ENCODE results near the gene PATJ.

DNA sequence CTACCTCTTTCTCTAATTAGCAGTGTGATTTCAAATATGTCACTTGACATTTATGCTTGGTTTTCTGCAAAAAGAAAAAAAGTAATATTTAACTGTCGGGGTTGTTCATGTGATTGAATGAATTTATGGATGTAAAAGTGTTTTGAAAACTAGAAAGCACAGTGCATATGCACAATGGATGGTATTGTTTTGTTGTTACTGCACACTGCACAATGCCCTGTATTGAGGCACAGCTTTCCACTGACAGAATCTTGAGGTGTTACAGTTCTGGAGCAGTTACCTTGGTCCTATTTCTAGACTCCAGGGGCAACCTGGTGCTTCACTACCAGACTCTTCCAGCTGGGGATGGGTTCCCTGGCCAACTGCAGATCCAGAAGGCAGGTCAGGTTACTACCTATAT lies 335.5 kb downstream of the PATJ start:
- TF ChIP-seq, protein P1, sequence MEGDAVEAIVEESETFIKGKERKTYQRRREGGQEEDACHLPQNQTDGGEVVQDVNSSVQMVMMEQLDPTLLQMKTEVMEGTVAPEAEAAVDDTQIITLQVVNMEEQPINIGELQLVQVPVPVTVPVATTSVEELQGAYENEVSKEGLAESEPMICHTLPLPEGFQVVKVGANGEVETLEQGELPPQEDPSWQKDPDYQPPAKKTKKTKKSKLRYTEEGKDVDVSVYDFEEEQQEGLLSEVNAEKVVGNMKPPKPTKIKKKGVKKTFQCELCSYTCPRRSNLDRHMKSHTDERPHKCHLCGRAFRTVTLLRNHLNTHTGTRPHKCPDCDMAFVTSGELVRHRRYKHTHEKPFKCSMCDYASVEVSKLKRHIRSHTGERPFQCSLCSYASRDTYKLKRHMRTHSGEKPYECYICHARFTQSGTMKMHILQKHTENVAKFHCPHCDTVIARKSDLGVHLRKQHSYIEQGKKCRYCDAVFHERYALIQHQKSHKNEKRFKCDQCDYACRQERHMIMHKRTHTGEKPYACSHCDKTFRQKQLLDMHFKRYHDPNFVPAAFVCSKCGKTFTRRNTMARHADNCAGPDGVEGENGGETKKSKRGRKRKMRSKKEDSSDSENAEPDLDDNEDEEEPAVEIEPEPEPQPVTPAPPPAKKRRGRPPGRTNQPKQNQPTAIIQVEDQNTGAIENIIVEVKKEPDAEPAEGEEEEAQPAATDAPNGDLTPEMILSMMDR (IDR thresholded peaks at IDR 0.05) = no peak
- TF ChIP-seq POLR2A (IDR thresholded peaks at IDR 0.05) = no peak

Measured in testis (tissue), 2 donors.